Measurements from ENCODE around the gene MPP4.

- TF ChIP-seq, protein P1, sequence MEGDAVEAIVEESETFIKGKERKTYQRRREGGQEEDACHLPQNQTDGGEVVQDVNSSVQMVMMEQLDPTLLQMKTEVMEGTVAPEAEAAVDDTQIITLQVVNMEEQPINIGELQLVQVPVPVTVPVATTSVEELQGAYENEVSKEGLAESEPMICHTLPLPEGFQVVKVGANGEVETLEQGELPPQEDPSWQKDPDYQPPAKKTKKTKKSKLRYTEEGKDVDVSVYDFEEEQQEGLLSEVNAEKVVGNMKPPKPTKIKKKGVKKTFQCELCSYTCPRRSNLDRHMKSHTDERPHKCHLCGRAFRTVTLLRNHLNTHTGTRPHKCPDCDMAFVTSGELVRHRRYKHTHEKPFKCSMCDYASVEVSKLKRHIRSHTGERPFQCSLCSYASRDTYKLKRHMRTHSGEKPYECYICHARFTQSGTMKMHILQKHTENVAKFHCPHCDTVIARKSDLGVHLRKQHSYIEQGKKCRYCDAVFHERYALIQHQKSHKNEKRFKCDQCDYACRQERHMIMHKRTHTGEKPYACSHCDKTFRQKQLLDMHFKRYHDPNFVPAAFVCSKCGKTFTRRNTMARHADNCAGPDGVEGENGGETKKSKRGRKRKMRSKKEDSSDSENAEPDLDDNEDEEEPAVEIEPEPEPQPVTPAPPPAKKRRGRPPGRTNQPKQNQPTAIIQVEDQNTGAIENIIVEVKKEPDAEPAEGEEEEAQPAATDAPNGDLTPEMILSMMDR (IDR thresholded peaks at IDR 0.05): no peak
- no peak for TF ChIP-seq ATF1 (CRISPR knock-in tag; IDR thresholded peaks at IDR 0.05)
- TF ChIP-seq GABPB1 (CRISPR knock-in tag; IDR thresholded peaks at IDR 0.05): no peak
- TF ChIP-seq ZNF512 (CRISPR knock-in tag; IDR thresholded peaks at IDR 0.05; ENCODE audit: borderline replicate concordance): no peak
- TF ChIP-seq MLX (CRISPR knock-in tag; IDR thresholded peaks at IDR 0.05): no peak
- no peak for TF ChIP-seq RELA (CRISPR knock-in tag; IDR thresholded peaks at IDR 0.05; ENCODE audit: borderline replicate concordance)
- TF ChIP-seq, protein P2, sequence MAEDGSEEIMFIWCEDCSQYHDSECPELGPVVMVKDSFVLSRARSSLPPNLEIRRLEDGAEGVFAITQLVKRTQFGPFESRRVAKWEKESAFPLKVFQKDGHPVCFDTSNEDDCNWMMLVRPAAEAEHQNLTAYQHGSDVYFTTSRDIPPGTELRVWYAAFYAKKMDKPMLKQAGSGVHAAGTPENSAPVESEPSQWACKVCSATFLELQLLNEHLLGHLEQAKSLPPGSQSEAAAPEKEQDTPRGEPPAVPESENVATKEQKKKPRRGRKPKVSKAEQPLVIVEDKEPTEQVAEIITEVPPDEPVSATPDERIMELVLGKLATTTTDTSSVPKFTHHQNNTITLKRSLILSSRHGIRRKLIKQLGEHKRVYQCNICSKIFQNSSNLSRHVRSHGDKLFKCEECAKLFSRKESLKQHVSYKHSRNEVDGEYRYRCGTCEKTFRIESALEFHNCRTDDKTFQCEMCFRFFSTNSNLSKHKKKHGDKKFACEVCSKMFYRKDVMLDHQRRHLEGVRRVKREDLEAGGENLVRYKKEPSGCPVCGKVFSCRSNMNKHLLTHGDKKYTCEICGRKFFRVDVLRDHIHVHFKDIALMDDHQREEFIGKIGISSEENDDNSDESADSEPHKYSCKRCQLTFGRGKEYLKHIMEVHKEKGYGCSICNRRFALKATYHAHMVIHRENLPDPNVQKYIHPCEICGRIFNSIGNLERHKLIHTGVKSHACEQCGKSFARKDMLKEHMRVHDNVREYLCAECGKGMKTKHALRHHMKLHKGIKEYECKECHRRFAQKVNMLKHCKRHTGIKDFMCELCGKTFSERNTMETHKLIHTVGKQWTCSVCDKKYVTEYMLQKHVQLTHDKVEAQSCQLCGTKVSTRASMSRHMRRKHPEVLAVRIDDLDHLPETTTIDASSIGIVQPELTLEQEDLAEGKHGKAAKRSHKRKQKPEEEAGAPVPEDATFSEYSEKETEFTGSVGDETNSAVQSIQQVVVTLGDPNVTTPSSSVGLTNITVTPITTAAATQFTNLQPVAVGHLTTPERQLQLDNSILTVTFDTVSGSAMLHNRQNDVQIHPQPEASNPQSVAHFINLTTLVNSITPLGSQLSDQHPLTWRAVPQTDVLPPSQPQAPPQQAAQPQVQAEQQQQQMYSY (CRISPR knock-in tag; IDR thresholded peaks at IDR 0.05): no peak
- no peak for TF ChIP-seq ATF3 (CRISPR knock-in tag; conservative IDR thresholded peaks at IDR 0.05)
- TF ChIP-seq, protein P3, sequence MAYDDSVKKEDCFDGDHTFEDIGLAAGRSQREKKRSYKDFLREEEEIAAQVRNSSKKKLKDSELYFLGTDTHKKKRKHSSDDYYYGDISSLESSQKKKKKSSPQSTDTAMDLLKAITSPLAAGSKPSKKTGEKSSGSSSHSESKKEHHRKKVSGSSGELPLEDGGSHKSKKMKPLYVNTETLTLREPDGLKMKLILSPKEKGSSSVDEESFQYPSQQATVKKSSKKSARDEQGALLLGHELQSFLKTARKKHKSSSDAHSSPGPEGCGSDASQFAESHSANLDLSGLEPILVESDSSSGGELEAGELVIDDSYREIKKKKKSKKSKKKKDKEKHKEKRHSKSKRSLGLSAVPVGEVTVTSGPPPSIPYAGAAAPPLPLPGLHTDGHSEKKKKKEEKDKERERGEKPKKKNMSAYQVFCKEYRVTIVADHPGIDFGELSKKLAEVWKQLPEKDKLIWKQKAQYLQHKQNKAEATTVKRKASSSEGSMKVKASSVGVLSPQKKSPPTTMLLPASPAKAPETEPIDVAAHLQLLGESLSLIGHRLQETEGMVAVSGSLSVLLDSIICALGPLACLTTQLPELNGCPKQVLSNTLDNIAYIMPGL (CRISPR knock-in tag; IDR thresholded peaks at IDR 0.05): no peak
- TF ChIP-seq, protein P4, sequence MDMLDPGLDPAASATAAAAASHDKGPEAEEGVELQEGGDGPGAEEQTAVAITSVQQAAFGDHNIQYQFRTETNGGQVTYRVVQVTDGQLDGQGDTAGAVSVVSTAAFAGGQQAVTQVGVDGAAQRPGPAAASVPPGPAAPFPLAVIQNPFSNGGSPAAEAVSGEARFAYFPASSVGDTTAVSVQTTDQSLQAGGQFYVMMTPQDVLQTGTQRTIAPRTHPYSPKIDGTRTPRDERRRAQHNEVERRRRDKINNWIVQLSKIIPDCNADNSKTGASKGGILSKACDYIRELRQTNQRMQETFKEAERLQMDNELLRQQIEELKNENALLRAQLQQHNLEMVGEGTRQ (CRISPR knock-in tag; IDR thresholded peaks at IDR 0.05): no peak
- TF ChIP-seq NR2C2 (CRISPR knock-in tag; IDR thresholded peaks at IDR 0.05): no peak
- TF ChIP-seq AFF4 (CRISPR knock-in tag; IDR thresholded peaks at IDR 0.05; ENCODE audit: borderline replicate concordance): no peak
- no peak for TF ChIP-seq CDX4 (CRISPR knock-in tag; IDR thresholded peaks at IDR 0.05; ENCODE audit: borderline replicate concordance)
Observed at GRCh38 chr2:201656740-201657139, 41.7 kb downstream of the MPP4 start.

Measured in WTC11 (cell line).